ENCODE data around the gene SPRING1.
A peak's percentile ranks its signal among the peaks of the same experiment; 100 is the strongest.
"Not testable (repeated sequence)": the region's sequence is repeated elsewhere in the genome, so short reads cannot be mapped to it uniquely, and the experiment has no call there.

The SPRING1 gene

DNA sequence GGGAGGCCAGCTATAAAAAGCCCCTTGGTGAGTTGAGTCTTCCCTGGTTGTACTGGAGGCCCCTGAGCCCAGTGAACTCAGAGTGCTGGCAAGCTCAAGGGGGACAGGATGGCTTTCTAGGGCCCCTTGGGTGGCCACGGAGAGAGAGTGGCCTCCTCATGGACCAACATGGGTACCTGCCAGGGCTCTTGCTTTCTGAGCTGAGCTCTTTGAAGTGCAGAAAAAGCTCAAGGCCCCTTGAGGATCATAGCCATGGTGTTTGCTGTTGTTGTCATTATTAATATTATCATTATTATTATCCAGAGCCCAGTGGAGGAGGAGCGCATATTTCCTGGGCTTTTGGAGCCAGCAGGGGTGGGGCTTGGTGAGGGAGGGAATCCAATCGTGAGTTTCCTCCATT lies 6.9 kb upstream of the SPRING1 start:
- no peak overlapping the region for H3K4me3 ChIP-seq (ENCODE audit: low read depth, low read length)
- no peak for DNase-seq (ENCODE audit: low read depth)
- TF ChIP-seq CTCF (IDR thresholded peaks at IDR 0.05; ENCODE audit: low read depth, low read length, missing control alignments): no peak
- in situ Hi-C loops (cut with HindIII; ENCODE audit: low sequenced_read_pairs): no loop called here

DNA sequence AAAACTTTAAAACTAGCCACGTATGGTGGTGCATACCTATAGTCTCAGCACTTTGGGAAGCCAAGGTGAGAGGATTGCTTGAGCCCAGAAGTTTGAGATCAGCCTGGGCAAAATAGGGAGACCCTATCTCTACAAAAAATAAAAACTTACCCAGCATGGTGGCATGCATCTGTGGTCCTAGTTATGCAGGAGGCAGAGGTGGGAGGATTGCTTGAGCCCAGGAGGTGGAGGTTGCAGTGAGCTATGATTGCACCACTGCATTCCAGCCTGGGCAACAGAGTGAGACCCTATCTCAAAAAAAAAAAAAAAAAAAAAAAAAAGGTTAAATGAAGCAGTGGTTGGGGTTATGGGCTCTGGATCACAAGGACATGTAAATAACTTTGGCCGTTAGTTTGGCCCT lies 4.9 kb upstream of the SPRING1 start:
- in situ Hi-C loops (cut with HindIII; ENCODE audit: low sequenced_read_pairs); DNase-seq (ENCODE audit: low read depth); H3K4me3 ChIP-seq (ENCODE audit: low read depth, low read length): not testable (repeated sequence)

- TF ChIP-seq CTCF (IDR thresholded peaks at IDR 0.05; ENCODE audit: low read depth, low read length, missing control alignments): no peak
- in situ Hi-C loops (cut with HindIII; ENCODE audit: low sequenced_read_pairs): no loop called here
- H3K4me3 ChIP-seq (ENCODE audit: low read depth, low read length): no peak overlapping the region
- DNase-seq (ENCODE audit: low read depth): no peak
These were observed 1.6 kb upstream of the SPRING1 start for GRCh38 chr12:116739381-116739887.

GRCh38 chr12:116736962-116737773 lies 701 bp downstream of the SPRING1 start:
- H3K4me3 ChIP-seq (ENCODE audit: low read depth, low read length): peak overlapping the region; percentile 80
- no peak for TF ChIP-seq CTCF (IDR thresholded peaks at IDR 0.05; ENCODE audit: low read depth, low read length, missing control alignments)
- in situ Hi-C loops (cut with HindIII; ENCODE audit: low sequenced_read_pairs): no loop called here
- no peak for DNase-seq (ENCODE audit: low read depth)

DNA sequence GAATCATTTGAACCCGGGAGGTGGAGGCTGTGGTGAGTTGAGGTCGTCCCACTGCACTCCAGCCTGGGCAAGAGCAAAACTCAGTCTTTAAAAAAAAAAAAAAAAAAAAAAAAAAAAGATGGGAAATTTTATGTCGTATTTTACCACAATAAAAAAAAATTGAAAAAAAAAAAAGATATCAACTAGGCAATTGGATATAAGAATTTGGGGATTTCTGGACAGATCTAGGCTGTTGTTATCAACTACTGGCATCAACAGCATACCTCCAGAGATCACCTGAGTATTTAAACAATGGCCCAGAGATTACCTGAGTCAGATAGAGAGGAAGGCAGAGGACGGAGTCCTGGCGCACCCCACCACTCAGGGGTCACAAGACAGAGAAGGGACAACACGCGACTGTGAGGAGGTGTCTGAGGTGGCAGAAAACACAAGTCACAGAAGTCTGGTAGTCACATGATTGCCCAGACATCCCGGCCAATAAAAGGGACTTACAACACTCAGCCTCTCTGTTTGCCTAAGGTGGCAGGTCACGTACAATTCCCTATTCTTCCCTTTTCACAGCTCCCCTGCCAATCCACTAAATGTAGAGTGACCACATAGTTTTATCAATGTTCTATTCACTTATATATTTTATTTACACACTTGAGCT lies 1.8 kb downstream of the SPRING1 start:
- no peak for TF ChIP-seq CTCF (IDR thresholded peaks at IDR 0.05; ENCODE audit: low read depth, low read length, missing control alignments)
- DNase-seq (ENCODE audit: low read depth): no peak
- in situ Hi-C loops (cut with HindIII; ENCODE audit: low sequenced_read_pairs): no loop called here
- H3K4me3 ChIP-seq (ENCODE audit: low read depth, low read length): peak overlapping the region; percentile 80

DNA sequence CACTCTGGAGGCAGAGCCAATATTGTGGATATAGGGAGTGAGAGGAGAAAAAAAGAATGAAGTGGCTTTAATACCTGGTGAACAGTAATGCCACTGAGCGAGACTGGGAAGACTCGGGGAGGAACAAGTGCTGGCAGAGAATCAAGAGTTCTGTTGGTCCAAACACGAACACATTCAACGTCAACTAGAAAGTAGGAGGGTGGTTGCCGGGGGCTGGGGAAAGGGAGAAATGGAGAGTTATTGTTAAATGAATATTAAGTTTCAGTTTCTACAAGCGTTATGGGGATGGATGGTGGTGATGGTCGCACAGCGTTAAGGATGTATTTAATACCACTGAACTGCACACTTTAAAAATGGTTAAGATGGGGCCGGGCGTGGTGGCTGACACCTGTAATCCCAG lies 2.8 kb downstream of the SPRING1 start:
- in situ Hi-C loops (cut with HindIII; ENCODE audit: low sequenced_read_pairs): no loop called here
- no peak for TF ChIP-seq CTCF (IDR thresholded peaks at IDR 0.05; ENCODE audit: low read depth, low read length, missing control alignments)
- DNase-seq (ENCODE audit: low read depth): no peak
- no peak overlapping the region for H3K4me3 ChIP-seq (ENCODE audit: low read depth, low read length)
